Right atrium auricular region (tissue), 2 donors: Measurements from ENCODE around the gene NDNF. TPM values are rescaled to one million over a fixed set of nuclear protein-coding genes. Genes with fewer than 3 reads are reported as not detected.

ENCODE experiments used
- DNase-seq: peaks from one replicate; pipeline ENCODE4 v3.0.0-alpha.2; 2019; ENCODE audit warnings: low spot score
- H3K27ac ChIP-seq, 2 donors: fragments of 200-600 bp; sonication (generic); 1 replicate in 1 of 2; 2 replicates in 1 of 2; pipeline ENCODE4 v1.5.1; 2016 to 2019
- H3K27me3 ChIP-seq, 2 donors: fragments of 200-600 bp; sonication (generic); one replicate each; pipeline versions ENCODE4 v1.5.1 to v1.6.0; 2017 to 2019
- H3K36me3 ChIP-seq: fragments of 200-600 bp; sonication (generic); one replicate; pipeline ENCODE4 v1.5.1; 2016
- H3K4me1 ChIP-seq, 2 donors: fragments of 200-600 bp; sonication (generic); one replicate each; pipeline versions ENCODE4 v1.5.1 to v1.6.0; 2017 to 2019
- H3K4me3 ChIP-seq, 2 donors: fragments of 200-600 bp; sonication (generic); 1 replicate in 1 of 2; 2 replicates in 1 of 2; pipeline ENCODE4 v1.5.1; 2017 to 2019; ENCODE audit warnings: mild to moderate bottlenecking in 1 of 2, moderate library complexity in 1 of 2
- H3K9me3 ChIP-seq, 2 donors: fragments of 200-600 bp; sonication (generic); one replicate each; pipeline ENCODE4 v1.5.1; 2019
- CTCF ChIP-seq, 2 donors: fragments of 200-600 bp; sonication (generic); IDR thresholded peaks; one replicate each; pipeline ENCODE4 v1.5.1; 2019; ENCODE audit warnings: antibody characterized with exemption in 2 of 2
- total RNA-seq, 2 donors: library from RNA; depleted of rRNA; stranded (reverse); fragments of >200 nt; gene quantifications; one replicate each; pipeline ENCODE4 v1.1.0, GENCODE V29; 2016

NDNF gene
- total RNA-seq, 2 donors from 2014 or later = 0.51 to 5.4 TPM

GRCh38 chr4:121048165-121048564 is 24.2 kb downstream of the NDNF start:
- no peaks in the 10 kb centered on the region for H3K27me3 ChIP-seq
- H3K27ac ChIP-seq = no peak overlapping the region
- H3K4me3 ChIP-seq = no peak overlapping the region
- no peak for TF ChIP-seq CTCF (IDR thresholded peaks at IDR 0.05)
- DNase-seq = no peak
- H3K36me3 ChIP-seq = no peaks in the 10 kb centered on the region
- H3K9me3 ChIP-seq = no peaks in the 10 kb centered on the region
- H3K4me1 ChIP-seq = no peaks in the 10 kb centered on the region

- Histone ChIP-seq H3K4me1 (no peaks in the 10 kb centered on the region), H3K27me3 (no peaks in the 10 kb centered on the region), H3K9me3 (no peaks in the 10 kb centered on the region), H3K4me3 (no peak overlapping the region), H3K36me3 (no peaks in the 10 kb centered on the region), H3K27ac (no peak overlapping the region)
- TF ChIP-seq CTCF (IDR thresholded peaks at IDR 0.05) = no peak
- DNase-seq = no peak
Observed at GRCh38 chr4:121041307-121042090, 30.8 kb downstream of the NDNF start.

- Histone ChIP-seq H3K27ac (no peak overlapping the region), H3K4me1 (no peaks in the 10 kb centered on the region), H3K9me3 (no peaks in the 10 kb centered on the region), H3K36me3 (no peaks in the 10 kb centered on the region), H3K27me3 (no peaks in the 10 kb centered on the region), H3K4me3 (no peak overlapping the region)
- no peak for DNase-seq
- no peak for TF ChIP-seq CTCF (IDR thresholded peaks at IDR 0.05)
Observed at GRCh38 chr4:121034017-121034416, 38.3 kb downstream of the NDNF start.

- no peak for DNase-seq
- Histone ChIP-seq H3K27ac (no peak overlapping the region), H3K9me3 (no peaks in the 10 kb centered on the region), H3K4me1 (no peaks in the 10 kb centered on the region), H3K4me3 (no peak overlapping the region), H3K36me3 (no peaks in the 10 kb centered on the region), H3K27me3 (no peaks in the 10 kb centered on the region)
- TF ChIP-seq CTCF (IDR thresholded peaks at IDR 0.05) = no peak
Observed at GRCh38 chr4:121030711-121031110, 41.6 kb downstream of the NDNF start.

- no peaks in the 10 kb centered on the region for H3K4me1 ChIP-seq
- no peak for DNase-seq
Observed at GRCh38 chr4:121030131-121030530, 42.2 kb downstream of the NDNF start.

More at GRCh38 chr4:121030131-121030530, 42.2 kb downstream of the NDNF start:
- Histone ChIP-seq H3K4me3 (no peak overlapping the region), H3K9me3 (no peaks in the 10 kb centered on the region), H3K27me3 (no peaks in the 10 kb centered on the region), H3K27ac (no peak overlapping the region), H3K36me3 (no peaks in the 10 kb centered on the region)
- no peak for TF ChIP-seq CTCF (IDR thresholded peaks at IDR 0.05)
